ENCODE results near the gene RSPH3. TPM values are rescaled to one million over a fixed set of nuclear protein-coding genes. Genes with fewer than 3 reads are reported as not detected.

The RSPH3 gene
- total RNA-seq, 4 donors from 2014 or later = 1.2 to 9.5 (median 6.1) TPM

DNA sequence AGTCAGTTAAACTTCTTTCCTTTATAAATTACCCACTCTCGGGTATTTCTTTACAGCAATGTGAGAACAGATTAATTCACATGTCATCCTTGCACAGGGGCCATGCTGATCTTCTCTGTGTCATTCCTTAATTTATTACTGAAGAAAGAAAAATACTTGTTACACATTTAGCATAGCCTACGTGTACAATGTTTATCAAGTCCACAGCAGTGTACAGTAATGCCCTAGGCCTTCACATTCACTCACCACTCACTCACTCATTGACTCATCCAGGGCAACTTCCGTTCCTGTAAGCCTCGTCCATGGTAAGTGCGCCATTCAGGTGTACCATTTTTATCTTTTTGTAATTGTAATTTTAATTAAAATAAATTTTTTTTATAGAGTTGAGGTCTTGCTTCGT is 73.6 kb downstream of the RSPH3 start:
- no peak for DNase-seq
- no peak for TF ChIP-seq POLR2A (IDR thresholded peaks at IDR 0.05)
- TF ChIP-seq, protein P1, sequence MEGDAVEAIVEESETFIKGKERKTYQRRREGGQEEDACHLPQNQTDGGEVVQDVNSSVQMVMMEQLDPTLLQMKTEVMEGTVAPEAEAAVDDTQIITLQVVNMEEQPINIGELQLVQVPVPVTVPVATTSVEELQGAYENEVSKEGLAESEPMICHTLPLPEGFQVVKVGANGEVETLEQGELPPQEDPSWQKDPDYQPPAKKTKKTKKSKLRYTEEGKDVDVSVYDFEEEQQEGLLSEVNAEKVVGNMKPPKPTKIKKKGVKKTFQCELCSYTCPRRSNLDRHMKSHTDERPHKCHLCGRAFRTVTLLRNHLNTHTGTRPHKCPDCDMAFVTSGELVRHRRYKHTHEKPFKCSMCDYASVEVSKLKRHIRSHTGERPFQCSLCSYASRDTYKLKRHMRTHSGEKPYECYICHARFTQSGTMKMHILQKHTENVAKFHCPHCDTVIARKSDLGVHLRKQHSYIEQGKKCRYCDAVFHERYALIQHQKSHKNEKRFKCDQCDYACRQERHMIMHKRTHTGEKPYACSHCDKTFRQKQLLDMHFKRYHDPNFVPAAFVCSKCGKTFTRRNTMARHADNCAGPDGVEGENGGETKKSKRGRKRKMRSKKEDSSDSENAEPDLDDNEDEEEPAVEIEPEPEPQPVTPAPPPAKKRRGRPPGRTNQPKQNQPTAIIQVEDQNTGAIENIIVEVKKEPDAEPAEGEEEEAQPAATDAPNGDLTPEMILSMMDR (IDR thresholded peaks at IDR 0.05) = no peak
- Histone ChIP-seq H3K27ac (no peak overlapping the region), H3K9me3 (no peaks in the 10 kb centered on the region), H3K4me1 (no peaks in the 10 kb centered on the region), H3K36me3 (no peaks in the 10 kb centered on the region), H3K27me3 (no peaks in the 10 kb centered on the region), H3K4me3 (no peak overlapping the region)
- intact Hi-C loops (cut with DNase I; ENCODE audit: low total_unique reads) = no loop called here

DNA sequence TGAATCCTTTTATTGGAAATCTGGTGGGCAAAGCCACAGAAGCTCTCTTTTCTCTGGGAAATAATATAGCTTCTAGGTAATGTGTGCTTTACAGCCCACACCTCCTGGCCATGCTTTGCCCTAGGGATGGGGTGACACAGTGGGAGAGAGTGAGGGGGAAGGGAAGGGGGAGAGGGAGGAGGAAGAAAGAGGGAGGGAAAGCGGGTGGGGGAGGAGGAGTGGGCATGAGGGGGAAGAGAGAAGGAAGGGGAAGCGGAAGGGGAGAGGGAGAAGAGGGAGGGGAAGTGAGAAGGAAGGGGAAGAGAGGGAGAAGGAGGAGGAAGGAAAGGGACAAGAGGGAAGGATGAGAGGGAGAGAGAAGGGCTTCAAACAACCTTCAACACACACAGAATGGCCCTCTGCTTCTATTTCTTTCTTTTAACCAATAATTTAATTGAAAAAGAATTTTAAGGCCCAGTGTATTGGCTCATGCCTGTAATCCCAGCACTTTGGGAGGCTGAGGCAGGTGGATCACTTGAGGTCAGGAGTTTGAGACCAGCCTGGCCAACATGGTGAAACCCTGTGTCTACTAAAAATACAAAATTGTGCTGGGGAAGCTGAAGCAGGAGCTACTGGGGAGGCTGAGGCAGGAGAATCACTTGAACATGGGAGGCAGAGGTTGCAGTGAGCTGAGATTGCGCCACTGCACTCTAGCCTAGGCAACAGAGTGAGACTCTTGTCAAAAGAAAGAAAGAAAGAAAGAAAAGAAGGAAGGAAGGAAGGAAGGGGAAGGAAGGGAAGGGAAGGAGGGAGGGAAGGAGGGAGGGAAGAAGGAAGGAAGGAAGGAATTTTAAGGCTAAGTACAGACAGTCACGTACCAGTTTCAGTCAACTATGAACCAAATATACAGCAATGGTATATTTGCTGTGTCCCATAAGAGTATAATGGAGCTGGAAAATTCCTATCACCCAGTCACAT is 75.2 kb downstream of the RSPH3 start:
- no peak overlapping the region for H3K4me3 ChIP-seq
- H3K9me3 ChIP-seq = no peaks in the 10 kb centered on the region
- H3K27ac ChIP-seq = no peak overlapping the region
- H3K36me3 ChIP-seq = no peaks in the 10 kb centered on the region
- H3K27me3 ChIP-seq = no peaks in the 10 kb centered on the region
- no peak for DNase-seq
- TF ChIP-seq POLR2A (IDR thresholded peaks at IDR 0.05) = no peak
- TF ChIP-seq, protein P1 (IDR thresholded peaks at IDR 0.05) = no peak
- intact Hi-C loops (cut with DNase I; ENCODE audit: low total_unique reads) = no loop called here
- H3K4me1 ChIP-seq = no peaks in the 10 kb centered on the region

DNA sequence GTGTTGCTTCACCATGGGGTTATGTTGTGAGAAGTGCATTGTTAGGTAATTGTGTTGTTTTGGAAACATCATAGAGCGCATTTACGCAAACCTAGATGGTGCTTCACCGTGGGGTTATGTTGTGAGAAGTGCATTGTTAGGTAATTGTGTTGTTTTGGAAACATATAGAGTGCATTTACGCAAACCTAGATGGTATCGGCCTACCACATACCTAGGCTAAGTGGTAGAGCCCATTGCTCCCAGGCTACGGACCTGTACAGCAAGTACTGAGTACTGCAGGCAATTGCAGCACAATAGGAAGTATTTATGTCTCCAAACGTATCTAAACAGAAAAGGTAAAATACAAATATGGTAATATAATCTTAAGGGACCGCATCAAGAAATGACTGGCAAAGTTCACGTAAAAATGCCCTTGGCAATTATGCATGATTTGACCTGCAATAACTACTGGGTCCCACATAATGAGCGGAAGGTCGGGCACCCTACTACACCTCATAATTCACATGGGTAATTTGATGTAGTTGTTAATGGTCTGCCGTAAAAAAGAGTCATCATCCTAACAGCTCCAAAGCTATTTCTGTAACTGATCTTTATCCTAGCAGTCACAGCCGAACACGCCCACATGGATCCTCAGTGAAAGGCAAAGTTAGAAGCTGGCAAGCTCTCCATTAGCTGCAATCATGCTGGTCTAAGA is 76.0 kb downstream of the RSPH3 start:
- no peaks in the 10 kb centered on the region for H3K27me3 ChIP-seq
- H3K27ac ChIP-seq = no peak overlapping the region
- no peaks in the 10 kb centered on the region for H3K4me1 ChIP-seq
- H3K9me3 ChIP-seq = no peaks in the 10 kb centered on the region
- no peaks in the 10 kb centered on the region for H3K36me3 ChIP-seq
- intact Hi-C loops (cut with DNase I; ENCODE audit: low total_unique reads) = no loop called here
- no peak for DNase-seq
- no peak overlapping the region for H3K4me3 ChIP-seq
- TF ChIP-seq, protein P1 (IDR thresholded peaks at IDR 0.05) = no peak
- TF ChIP-seq POLR2A (IDR thresholded peaks at IDR 0.05) = no peak

Small RNA genes lying within 50 kb of the gene (small RNA-seq; reads per million reads assigned to genes)
- gene RNU6-293P = not detected

Other genes with a start within 250 kb of the RSPH3 start
- 10 to 100 TPM; 27.4 to 94.0 (median 59.3) TPM for gene EZR, start 180.8 kb downstream of the RSPH3 start, total RNA-seq
- gene TAGAP, start 44.8 kb upstream of the RSPH3 start, total RNA-seq = 1 to 10 TPM; 1.7 to 8.5 (median 3.3) TPM
- gene FNDC1, start 169.2 kb upstream of the RSPH3 start, total RNA-seq = 10 to 100 TPM in 1 of 4 donors, under 1 TPM in 2, not detected in 1; 0.26 to 28.1 (median 0.55) TPM

Measured in uterus (tissue), 4 donors.